ENCODE measurements around the gene SLC35F4.
"Not testable (repeated sequence)": the region's sequence is repeated elsewhere in the genome, so short reads cannot be mapped to it uniquely, and the experiment has no call there.

Gene SLC35F4

GRCh38 chr14:57816568-57817284 is 49.2 kb downstream of the SLC35F4 start:
- DNase-seq (ENCODE audit: low read depth), result no peak
- H3K4me3 ChIP-seq (ENCODE audit: low read depth, low read length), result no peak overlapping the region

GRCh38 chr14:57814726-57815125 is 51.2 kb downstream of the SLC35F4 start:
- DNase-seq (ENCODE audit: low read depth), result no peak
- no peak overlapping the region for H3K4me3 ChIP-seq (ENCODE audit: low read depth, low read length)

DNA sequence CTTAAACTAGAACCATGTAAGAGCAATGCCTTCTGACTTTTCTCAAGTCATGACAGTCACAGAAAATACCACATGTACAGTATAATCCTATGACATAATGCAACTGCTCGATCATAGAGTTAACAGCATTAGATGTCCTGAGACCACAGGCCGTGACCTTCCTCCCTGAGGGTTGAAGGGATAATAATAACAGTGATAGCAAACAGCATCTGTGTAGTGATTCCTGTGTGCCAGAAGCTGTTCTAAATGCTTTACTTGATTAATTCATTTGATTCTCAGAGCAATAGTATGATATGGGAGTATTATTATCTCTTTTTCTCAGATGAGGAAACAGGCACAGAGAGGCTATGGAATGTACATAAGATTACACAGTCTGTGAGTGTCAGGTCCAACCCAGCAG is 53.2 kb downstream of the SLC35F4 start:
- no peak overlapping the region for H3K4me3 ChIP-seq (ENCODE audit: low read depth, low read length)
- no peak for DNase-seq (ENCODE audit: low read depth)

GRCh38 chr14:57811998-57812546 is 53.8 kb downstream of the SLC35F4 start:
- DNase-seq (ENCODE audit: low read depth), result no peak
- no peak overlapping the region for H3K4me3 ChIP-seq (ENCODE audit: low read depth, low read length)

- no peak for DNase-seq (ENCODE audit: low read depth)
- no peak overlapping the region for H3K4me3 ChIP-seq (ENCODE audit: low read depth, low read length)
Measured at GRCh38 chr14:57809808-57810207, 56.1 kb downstream of the SLC35F4 start.

- DNase-seq (ENCODE audit: low read depth), result no peak
- H3K4me3 ChIP-seq (ENCODE audit: low read depth, low read length), result no peak overlapping the region
Measured at GRCh38 chr14:57797160-57797559, 68.7 kb downstream of the SLC35F4 start.

GRCh38 chr14:57796556-57796955 is 69.3 kb downstream of the SLC35F4 start:
- DNase-seq (ENCODE audit: low read depth), result no peak
- H3K4me3 ChIP-seq (ENCODE audit: low read depth, low read length), result no peak overlapping the region

GRCh38 chr14:57785058-57785457 is 80.8 kb downstream of the SLC35F4 start:
- H3K4me3 ChIP-seq (ENCODE audit: low read depth, low read length), result no peak overlapping the region
- no peak for DNase-seq (ENCODE audit: low read depth)

GRCh38 chr14:57771801-57772200 is 94.1 kb downstream of the SLC35F4 start:
- H3K4me3 ChIP-seq (ENCODE audit: low read depth, low read length), result no peak overlapping the region
- no peak for DNase-seq (ENCODE audit: low read depth)

DNA sequence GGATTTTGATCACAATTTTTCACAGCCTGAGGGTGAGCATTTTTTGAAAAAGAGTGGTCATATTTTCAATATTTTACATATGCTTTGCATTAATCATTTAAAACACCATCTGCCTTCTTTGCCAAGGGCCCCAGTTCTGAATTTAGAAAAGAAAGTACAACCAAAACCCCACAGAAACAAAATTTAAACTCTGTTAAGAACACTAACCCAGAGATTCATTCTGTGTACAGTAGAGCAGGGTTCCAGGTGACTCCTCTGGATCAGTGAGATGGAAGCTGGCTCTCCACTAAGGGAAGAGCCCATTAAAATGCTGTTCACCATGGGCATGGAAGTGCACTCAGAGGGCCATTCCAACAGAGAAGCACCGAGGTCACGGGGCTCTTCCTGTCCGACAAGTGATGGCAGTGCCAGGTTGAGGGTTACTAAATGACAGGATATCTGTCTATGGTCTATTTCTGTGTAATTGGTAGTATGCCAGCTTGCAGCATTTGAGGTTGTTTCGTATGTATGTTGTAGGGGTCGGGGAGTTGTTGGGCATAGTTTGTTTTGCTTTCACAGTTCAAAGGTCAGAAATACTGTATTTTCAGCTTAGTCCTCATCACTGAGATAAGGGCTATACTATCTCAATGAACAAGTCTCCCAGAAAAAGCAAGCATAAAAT is 95.9 kb downstream of the SLC35F4 start:
- no peak for DNase-seq (ENCODE audit: low read depth)
- no peak overlapping the region for H3K4me3 ChIP-seq (ENCODE audit: low read depth, low read length)

GRCh38 chr14:57761800-57762199 is 104.1 kb downstream of the SLC35F4 start:
- H3K4me3 ChIP-seq (ENCODE audit: low read depth, low read length), result no peak overlapping the region

DNA sequence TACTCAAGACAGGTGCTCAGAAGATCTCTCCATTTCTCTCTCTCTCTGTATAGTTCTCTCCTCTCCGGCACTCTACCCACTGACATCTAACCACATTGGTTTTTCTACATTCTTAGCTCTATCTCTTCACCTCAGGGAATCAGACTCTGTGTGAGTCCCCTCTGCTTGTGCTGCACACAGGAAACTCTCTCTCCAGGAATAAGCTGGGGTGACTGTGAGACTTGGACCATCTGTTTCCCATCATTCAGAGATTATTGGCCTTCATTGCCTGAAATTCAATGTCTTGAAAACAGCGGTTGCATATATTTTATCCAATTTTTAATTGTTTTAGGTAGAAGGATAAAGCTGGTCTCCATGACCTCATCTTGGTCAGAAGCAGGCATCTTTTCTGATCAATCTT is 105.0 kb downstream of the SLC35F4 start:
- no peak for DNase-seq (ENCODE audit: low read depth)
- no peak overlapping the region for H3K4me3 ChIP-seq (ENCODE audit: low read depth, low read length)

More at GRCh38 chr14:57761800-57762199, 104.1 kb downstream of the SLC35F4 start:
- no peak for DNase-seq (ENCODE audit: low read depth)

DNA sequence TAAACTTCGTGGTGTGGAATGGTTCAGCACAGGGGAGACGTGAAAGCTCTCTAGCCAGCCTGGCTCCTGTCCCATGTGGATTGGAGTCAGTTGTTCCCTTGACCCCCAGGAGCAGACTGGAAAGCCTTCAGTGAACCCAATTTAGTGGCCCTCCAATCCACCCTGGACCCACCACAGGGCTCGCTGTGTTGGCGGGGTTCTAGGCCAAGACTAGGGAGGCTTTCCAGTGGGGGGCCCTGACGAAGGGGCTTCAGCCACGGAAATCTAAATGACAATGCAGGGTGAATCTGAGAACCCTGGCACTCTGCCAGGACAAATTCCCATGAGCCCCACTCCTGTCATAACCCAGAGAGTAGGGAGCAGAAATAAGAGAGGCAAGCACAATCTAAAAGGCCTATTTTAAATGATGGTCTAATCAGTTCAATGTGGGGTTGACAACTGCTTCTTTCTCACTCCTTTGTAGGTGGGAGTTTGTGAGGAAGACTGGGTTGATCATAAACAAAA is 110.8 kb downstream of the SLC35F4 start:
- no peak for DNase-seq (ENCODE audit: low read depth)
- no peak overlapping the region for H3K4me3 ChIP-seq (ENCODE audit: low read depth, low read length)

DNA sequence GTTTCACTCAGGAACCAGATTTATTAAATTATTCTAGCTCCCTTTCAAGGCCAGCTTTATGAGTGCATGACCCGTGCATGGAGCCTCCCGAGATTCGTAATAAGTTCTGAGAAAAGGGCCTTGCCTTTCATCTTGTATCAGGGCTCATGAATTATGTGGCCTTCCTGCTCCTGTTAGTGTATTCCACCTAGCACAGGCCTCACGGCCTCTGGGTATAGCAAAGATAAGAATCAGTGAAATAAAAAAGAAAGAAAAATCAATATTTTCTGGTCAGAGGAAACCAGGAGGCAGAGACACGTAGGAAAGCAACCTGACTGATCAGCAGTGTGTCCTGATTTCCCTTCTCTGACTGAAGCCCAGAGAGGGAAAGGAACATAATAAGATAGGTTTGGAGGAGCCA is 111.4 kb downstream of the SLC35F4 start:
- H3K4me3 ChIP-seq (ENCODE audit: low read depth, low read length), result no peak overlapping the region
- no peak for DNase-seq (ENCODE audit: low read depth)

- DNase-seq (ENCODE audit: low read depth), result no peak
Measured at GRCh38 chr14:57753821-57754220, 112.1 kb downstream of the SLC35F4 start.

DNA sequence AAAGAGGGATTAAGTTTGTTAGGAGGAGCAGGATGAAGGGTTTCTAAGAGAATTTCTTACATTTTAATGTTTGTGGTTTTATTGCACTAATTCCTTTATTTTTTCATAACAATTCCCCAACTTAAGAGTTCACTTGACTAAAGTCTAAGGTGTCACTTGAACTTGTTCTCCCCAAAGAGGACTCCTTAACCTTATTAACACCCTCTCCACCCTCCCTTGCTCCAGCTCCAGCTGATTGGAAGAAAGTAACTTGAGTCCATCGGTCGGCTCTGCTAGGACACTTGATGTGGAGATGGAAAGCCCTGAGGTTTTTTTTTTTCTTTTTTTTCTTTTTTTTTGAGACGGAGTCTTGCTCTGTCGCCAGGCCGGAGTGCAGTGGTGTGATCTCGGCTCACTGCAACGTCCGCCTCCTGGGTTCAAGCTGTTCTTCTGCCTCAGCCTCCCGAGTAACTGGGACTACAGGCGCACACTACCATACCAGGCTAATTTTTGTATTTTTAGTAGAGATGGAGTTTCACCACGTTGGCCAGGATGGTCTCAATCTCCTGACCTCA is 113.7 kb downstream of the SLC35F4 start:
- not testable (repeated sequence) for H3K4me3 ChIP-seq (ENCODE audit: low read depth, low read length); DNase-seq (ENCODE audit: low read depth)

More at GRCh38 chr14:57753821-57754220, 112.1 kb downstream of the SLC35F4 start:
- H3K4me3 ChIP-seq (ENCODE audit: low read depth, low read length), result no peak overlapping the region

DNA sequence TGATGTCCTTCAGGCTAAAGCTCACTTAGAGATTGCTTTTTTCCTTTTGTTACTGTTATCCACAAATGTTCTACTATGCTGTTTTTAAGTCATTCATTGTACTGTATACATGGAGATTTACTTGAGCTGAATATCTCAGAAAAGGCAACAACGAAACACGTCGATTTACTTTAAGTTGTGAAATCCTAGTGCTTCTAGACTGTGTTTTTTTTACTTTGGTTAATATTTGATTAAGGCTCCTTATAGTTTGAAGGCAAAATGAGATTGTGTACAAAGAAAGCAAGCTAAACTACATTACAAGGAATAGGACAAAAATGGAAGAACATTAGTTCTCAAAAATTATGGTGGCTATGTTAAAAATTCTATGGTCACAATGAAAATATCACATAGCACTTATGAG is 114.5 kb downstream of the SLC35F4 start:
- no peak for DNase-seq (ENCODE audit: low read depth)
- H3K4me3 ChIP-seq (ENCODE audit: low read depth, low read length), result no peak overlapping the region

GRCh38 chr14:57749267-57749666 is 116.6 kb downstream of the SLC35F4 start:
- peak; percentile 31 for DNase-seq (ENCODE audit: low read depth)
- no peak overlapping the region for H3K4me3 ChIP-seq (ENCODE audit: low read depth, low read length)

GRCh38 chr14:57748279-57748678 is 117.6 kb downstream of the SLC35F4 start:
- no peak for DNase-seq (ENCODE audit: low read depth)

DNA sequence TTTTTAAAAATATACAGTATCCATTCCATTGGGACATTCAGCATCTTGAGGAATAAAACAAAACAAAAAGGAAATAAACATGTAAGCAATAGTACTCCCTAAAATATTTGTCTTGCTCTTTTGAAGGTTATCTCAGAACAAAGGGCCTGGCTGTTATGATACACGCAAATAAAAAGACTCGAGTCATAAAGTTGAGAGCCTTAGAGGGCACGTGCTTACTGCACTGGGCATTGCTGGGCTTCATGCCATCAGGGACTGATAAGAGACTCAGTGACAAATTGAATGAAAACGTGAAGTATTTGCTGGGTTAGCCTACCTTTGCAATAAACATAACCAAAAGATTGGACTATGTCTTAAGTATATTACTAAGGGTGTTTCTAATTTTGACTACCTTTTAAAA is 118.9 kb downstream of the SLC35F4 start:
- DNase-seq (ENCODE audit: low read depth), result no peak
- H3K4me3 ChIP-seq (ENCODE audit: low read depth, low read length), result no peak overlapping the region

More at GRCh38 chr14:57748279-57748678, 117.6 kb downstream of the SLC35F4 start:
- no peak overlapping the region for H3K4me3 ChIP-seq (ENCODE audit: low read depth, low read length)

Data from skeletal muscle cell (primary cell).